GM12878 (cell line): ENCODE measurements around the gene BMPR2.

ENCODE experiments used
- CEBPB ChIP-seq, 2 experiments: fragments of 150-350 bp in 1 of 2; IDR thresholded peaks; 2 replicates each; pipeline ENCODE4 v1.6.1; 2012 to 2014; ENCODE audit warnings: low read depth in 2 of 2, low read length in 2 of 2, borderline replicate concordance in 1 of 2, inconsistent platforms in 1 of 2
- KLF5 ChIP-seq: fragments of 450-650 bp; IDR thresholded peaks from 2 replicates; pipeline ENCODE4 v1.6.1; 2014; ENCODE audit warnings: mild to moderate bottlenecking; ENCODE audit not compliant: partially characterized antibody
- PRDM15 ChIP-seq: fragments of 450-650 bp; formaldehyde crosslinking; IDR thresholded peaks from 2 replicates; pipeline ENCODE4 v1.4.0; 2020; ENCODE audit warnings: mild to moderate bottlenecking, moderate library complexity
- RAD21 ChIP-seq: IDR thresholded peaks from 2 replicates; pipeline ENCODE4 v1.6.1; 2011; ENCODE audit warnings: mild to moderate bottlenecking, low read depth, low read length, moderate library complexity; ENCODE audit not compliant: insufficient read depth
- USF2 ChIP-seq: IDR thresholded peaks from 2 replicates; pipeline ENCODE4 v1.6.1; 2011; ENCODE audit warnings: low read depth, low read length, improper control_type of control experiment, borderline replicate concordance

- TF ChIP-seq KLF5 (no peak), RAD21 (no peak), USF2 (no peak), CEBPB (IDR thresholded peaks at IDR 0.05; ENCODE audit: borderline replicate concordance in 1 of 2, low read depth in 2 of 2, low read length in 2 of 2) (no peak), PRDM15 (CRISPR knock-in tag) (no peak)
These were observed 198.4 kb downstream of the BMPR2 start for GRCh38 chr2:202574541-202574940.
